Right hindlimb (tissue), 1 donor: ENCODE measurements around the gene GRAMD4.

Source experiments
- DNase-seq: peaks from one replicate; pipeline ENCODE4 v3.0.0-alpha.2; 2018

GRAMD4 gene

GRCh38 chr22:46657996-46658947 lies 38.1 kb downstream of the GRAMD4 start:
- DNase-seq = no peak

- DNase-seq = no peak
Observed at GRCh38 chr22:46659059-46659790, 39.0 kb downstream of the GRAMD4 start.

GRCh38 chr22:46659791-46660186 lies 39.6 kb downstream of the GRAMD4 start:
- no peak for DNase-seq

GRCh38 chr22:46660604-46661201 lies 40.5 kb downstream of the GRAMD4 start:
- DNase-seq = no peak

GRCh38 chr22:46661221-46661851 lies 41.1 kb downstream of the GRAMD4 start:
- no peak for DNase-seq

GRCh38 chr22:46662226-46662625 lies 42.0 kb downstream of the GRAMD4 start:
- no peak for DNase-seq

GRCh38 chr22:46663001-46663400 lies 42.8 kb downstream of the GRAMD4 start:
- no peak for DNase-seq

- DNase-seq = no peak
Observed at GRCh38 chr22:46663436-46664100, 43.4 kb downstream of the GRAMD4 start.

GRCh38 chr22:46664301-46664855 lies 44.2 kb downstream of the GRAMD4 start:
- DNase-seq = no peak

GRCh38 chr22:46665151-46665695 lies 45.0 kb downstream of the GRAMD4 start:
- DNase-seq = no peak

- no peak for DNase-seq
Observed at GRCh38 chr22:46665751-46666280, 45.6 kb downstream of the GRAMD4 start.

- no peak for DNase-seq
Observed at GRCh38 chr22:46666577-46667244, 46.5 kb downstream of the GRAMD4 start.

- no peak for DNase-seq
Observed at GRCh38 chr22:46667245-46667623, 47.0 kb downstream of the GRAMD4 start.

- DNase-seq = no peak
Observed at GRCh38 chr22:46668116-46668515, 47.9 kb downstream of the GRAMD4 start.

GRCh38 chr22:46669201-46669600 lies 49.0 kb downstream of the GRAMD4 start:
- no peak for DNase-seq

- no peak for DNase-seq
Observed at GRCh38 chr22:46671824-46672432, 51.7 kb downstream of the GRAMD4 start.

GRCh38 chr22:46672731-46673130 lies 52.5 kb downstream of the GRAMD4 start:
- no peak for DNase-seq

GRCh38 chr22:46673205-46673604 lies 53.0 kb downstream of the GRAMD4 start:
- no peak for DNase-seq

GRCh38 chr22:46673662-46674236 lies 53.6 kb downstream of the GRAMD4 start:
- DNase-seq = no peak

GRCh38 chr22:46674367-46674781 lies 54.2 kb downstream of the GRAMD4 start:
- peak; percentile 59 for DNase-seq
